Colonic mucosa (tissue), 4 donors: ENCODE measurements around the gene DPF3. TPM values are rescaled to one million over a fixed set of nuclear protein-coding genes. Genes with fewer than 3 reads are reported as not detected.

ENCODE experiments used
- DNase-seq: peaks from one replicate; pipeline ENCODE4 v3.0.0-alpha.2; 2020
- H3K27ac ChIP-seq: fragments of 200-600 bp; one replicate; pipeline ENCODE4 v1.8.0; 2021
- H3K27me3 ChIP-seq: fragments of 200-600 bp; one replicate; pipeline ENCODE4 v1.8.0; 2021
- H3K36me3 ChIP-seq: fragments of 200-600 bp; one replicate; pipeline ENCODE4 v1.8.0; 2021
- H3K4me1 ChIP-seq: fragments of 200-600 bp; one replicate; pipeline ENCODE4 v1.8.0; 2021; ENCODE audit warnings: mild to moderate bottlenecking
- H3K4me3 ChIP-seq: fragments of 200-600 bp; one replicate; pipeline ENCODE4 v1.8.0; 2021
- H3K9ac ChIP-seq, 2 donors: one replicate each; pipeline ENCODE4 v1.7.0; 2013; ENCODE audit warnings: control low read depth in 2 of 2, low read depth in 2 of 2, low read length in 2 of 2
- H3K9me3 ChIP-seq: fragments of 200-600 bp; one replicate; pipeline ENCODE4 v1.8.0; 2021
- CTCF ChIP-seq: fragments of 200-600 bp; IDR thresholded peaks from one replicate; pipeline ENCODE4 v1.8.0; 2022; ENCODE audit warnings: antibody characterized with exemption, mild to moderate bottlenecking
- intact Hi-C: fragments of 100-400 bp; cut with DNase I; formaldehyde crosslinking; loops from one replicate; pipeline ENCODE4 v1.14.1; 2022
- total RNA-seq, 2 donors: library from RNA; stranded (reverse); fragmentation: NEBNext Ultra II Directional in 1 of 2; extraction: Animal tissue kit (Norgen Biotek cat#: 25700) in 1 of 2; gene quantifications; one replicate each; pipeline ENCODE4 v1.2.1, GENCODE V29; 2021
- donor health status: healthy.
- donor health status: DM: no; HTN: no; CAD: no.
- donor health status: DM: no; HTN: no; CAD: no.

DPF3 gene
- total RNA-seq, 2 donors from 2014 or later: 6.7 to 14.0 TPM

GRCh38 chr14:72898448-72898847 lies 4.5 kb upstream of the DPF3 start:
- intact Hi-C loops: no loop called here
- Histone ChIP-seq H3K4me1 (peaks cover 7% of the 10 kb centered on the region), H3K9me3 (no peaks in the 10 kb centered on the region), H3K4me3 (no peak overlapping the region), H3K9ac (no peak overlapping the region), H3K27me3 (no peaks in the 10 kb centered on the region), H3K36me3 (no peaks in the 10 kb centered on the region), H3K27ac (no peak overlapping the region)
- TF ChIP-seq CTCF: no peak
- DNase-seq: no peak

GRCh38 chr14:72894623-72895378 lies 900 bp upstream of the DPF3 start:
- no peaks in the 10 kb centered on the region for H3K27me3 ChIP-seq
- H3K36me3 ChIP-seq: no peaks in the 10 kb centered on the region
- no peak overlapping the region for H3K27ac ChIP-seq
- TF ChIP-seq CTCF: no peak
- peak overlapping the region; percentile 72 for H3K4me3 ChIP-seq
- H3K9me3 ChIP-seq: no peaks in the 10 kb centered on the region
- H3K4me1 ChIP-seq: peaks cover 7% of the 10 kb centered on the region
- DNase-seq: peak; percentile 53
- intact Hi-C loops: no loop called here
- peak overlapping the region; percentile 40 to 79 for H3K9ac ChIP-seq

GRCh38 chr14:72894323-72894622 lies 372 bp upstream of the DPF3 start:
- H3K27ac ChIP-seq: no peak overlapping the region
- H3K27me3 ChIP-seq: no peaks in the 10 kb centered on the region
- no peaks in the 10 kb centered on the region for H3K9me3 ChIP-seq
- no peak for TF ChIP-seq CTCF
- H3K36me3 ChIP-seq: no peaks in the 10 kb centered on the region
- DNase-seq: no peak
- H3K4me3 ChIP-seq: peak overlapping the region; percentile 72
- H3K4me1 ChIP-seq: peaks cover 7% of the 10 kb centered on the region
- intact Hi-C loops: no loop called here
- peak overlapping the region; percentile 40 to 79 for H3K9ac ChIP-seq

GRCh38 chr14:72892879-72893635 lies 844 bp downstream of the DPF3 start:
- Histone ChIP-seq H3K27me3 (no peaks in the 10 kb centered on the region), H3K4me1 (peaks cover 7% of the 10 kb centered on the region), H3K9me3 (no peaks in the 10 kb centered on the region), H3K27ac (no peak overlapping the region), H3K9ac (peak overlapping the region; percentile 57 to 65), H3K36me3 (no peaks in the 10 kb centered on the region), H3K4me3 (peak overlapping the region; percentile 72)
- intact Hi-C loops: no loop called here
- DNase-seq: peak; percentile 56
- TF ChIP-seq CTCF: no peak

GRCh38 chr14:72892103-72892878 lies 1.6 kb downstream of the DPF3 start:
- Histone ChIP-seq H3K36me3 (no peaks in the 10 kb centered on the region), H3K9ac (peak overlapping the region; percentile 57 to 65), H3K27me3 (no peaks in the 10 kb centered on the region), H3K4me3 (peak overlapping the region; percentile 72), H3K9me3 (no peaks in the 10 kb centered on the region), H3K4me1 (peaks cover 7% of the 10 kb centered on the region), H3K27ac (no peak overlapping the region)
- TF ChIP-seq CTCF: no peak
- peak; percentile 44 for DNase-seq
- intact Hi-C loops: no loop called here
